Measurements from ENCODE around the gene MARCHF6. TPM values are rescaled to one million over a fixed set of nuclear protein-coding genes. Genes with fewer than 3 reads are reported as not detected.

The MARCHF6 gene
- total and polyA plus RNA-seq, 5 experiments from 2014 or later: 31.5 to 198 (median 44.0) TPM

DNA sequence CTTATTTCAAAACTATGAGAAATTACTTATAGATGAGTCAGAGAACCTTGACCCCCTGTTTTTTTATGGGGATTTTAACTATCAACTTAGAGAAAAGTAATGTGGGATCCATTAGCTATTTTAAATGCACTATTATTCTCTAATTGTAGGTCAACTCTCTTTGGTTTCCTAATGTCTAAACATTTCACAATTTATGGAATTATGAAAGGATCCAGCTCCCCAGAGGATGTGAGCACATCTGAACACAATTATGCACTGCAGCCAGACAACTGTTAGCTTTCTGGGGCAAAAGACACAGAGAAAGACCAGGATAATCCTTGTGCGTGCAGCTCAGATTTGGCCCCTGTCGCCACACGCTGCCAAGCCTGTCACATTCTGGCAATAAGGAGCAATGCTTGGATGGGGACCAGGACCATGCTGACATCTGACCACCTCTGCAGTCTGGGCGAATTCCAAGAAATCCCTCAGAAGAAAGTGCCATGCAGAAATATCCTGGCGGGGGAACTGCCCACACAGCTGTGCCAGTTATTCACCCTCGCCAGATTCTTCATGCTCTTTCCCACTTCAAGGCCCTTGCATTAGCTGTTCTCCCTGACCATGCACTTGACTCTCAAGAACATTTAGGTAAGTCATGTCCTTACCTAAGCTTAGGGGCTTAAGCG is 23.5 kb upstream of the MARCHF6 start:
- peaks cover 0 to 3% (median 0%) of the 10 kb centered on the region in 3 donors for H3K36me3 Mint-ChIP-seq
- POLR2A ChIA-PET: interaction anchor here (1.0 kb wide), 1 partner anchor 23 kb away, joined by 3 read pairs; the partner anchor contains the start of gene MARCHF6
- H3K27ac Mint-ChIP-seq: no peak overlapping the region
- no peaks in the 10 kb centered on the region for H3K9me3 Mint-ChIP-seq
- ATAC-seq (no peak), DNase-seq (no peak)
- peaks cover 5 to 10% (median 8%) of the 10 kb centered on the region in 4 donors for H3K4me1 Mint-ChIP-seq
- H3K4me3 Mint-ChIP-seq: no peak overlapping the region
- peaks cover 19 to 43% (median 36%) of the 10 kb centered on the region in 5 donors for H3K27me3 Mint-ChIP-seq

DNA sequence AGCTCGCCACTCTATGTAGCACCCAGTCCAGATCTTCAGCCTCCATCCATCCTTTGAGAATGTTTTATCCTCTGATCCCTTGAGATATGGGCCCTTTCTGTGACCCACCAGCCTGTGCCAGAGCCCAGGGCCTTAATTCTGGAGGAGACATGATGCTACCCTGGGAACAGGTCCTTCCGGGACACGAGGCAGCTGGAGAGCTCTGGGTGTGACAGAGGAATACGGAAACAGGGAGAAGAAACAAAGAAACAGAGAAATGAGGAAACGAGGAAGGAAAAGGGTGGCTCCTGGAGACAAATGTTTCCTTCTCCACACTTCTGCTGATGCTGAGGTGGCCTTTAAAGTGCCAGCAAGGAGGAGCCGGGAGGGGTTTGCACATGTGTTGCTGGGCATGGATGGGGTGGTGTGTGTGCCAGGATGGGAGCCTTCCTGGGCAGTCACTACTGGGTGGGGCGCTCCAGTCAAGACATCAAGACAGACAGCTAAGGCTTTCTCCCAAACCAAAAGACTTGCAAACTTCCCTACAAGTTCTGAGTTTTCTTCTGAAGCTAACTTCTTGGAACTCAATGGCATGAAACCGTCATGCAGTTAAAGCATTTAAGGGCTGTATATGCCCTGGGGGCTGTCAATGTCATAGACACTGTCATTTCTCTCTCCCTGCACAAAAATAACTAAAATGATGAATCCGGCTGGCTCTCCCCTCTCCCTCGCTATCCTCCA is 22.8 kb upstream of the MARCHF6 start:
- Mint-ChIP-seq H3K4me1 (peaks cover 5 to 10% (median 8%) of the 10 kb centered on the region in 4 donors), H3K36me3 (peaks cover 0 to 3% (median 0%) of the 10 kb centered on the region in 3 donors), H3K9me3 (no peaks in the 10 kb centered on the region), H3K27me3 (peaks cover 20 to 50% (median 36%) of the 10 kb centered on the region in 5 donors), H3K4me3 (no peak overlapping the region), H3K27ac (peak overlapping the region in 1 of 10 donors; percentile 6)
- ATAC-seq (no peak), DNase-seq (no peak)
- POLR2A ChIA-PET: no interaction called here

DNA sequence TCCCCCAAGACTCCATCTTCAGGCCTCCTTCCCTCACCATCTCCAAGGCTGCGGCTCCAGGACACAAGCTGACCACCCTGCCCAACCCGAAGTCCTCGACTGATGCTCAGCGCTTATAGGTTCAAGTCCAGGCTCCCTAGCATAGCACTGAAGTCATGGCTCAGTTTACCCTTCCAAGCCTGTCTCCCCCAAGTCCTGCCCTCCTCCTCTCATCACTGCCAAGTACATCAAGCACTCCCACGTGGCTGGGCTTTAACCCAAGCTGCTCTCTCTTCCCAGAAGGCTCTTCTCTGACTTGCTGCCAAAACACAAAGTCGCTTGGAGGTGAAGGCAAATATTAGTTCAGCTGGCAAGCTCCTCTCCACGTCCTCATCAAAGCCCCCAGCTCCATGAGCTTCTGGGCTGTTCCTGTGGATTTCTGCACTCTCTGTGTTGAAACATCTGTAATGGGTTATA is 22.1 kb upstream of the MARCHF6 start:
- POLR2A ChIA-PET: no interaction called here
- Mint-ChIP-seq H3K27me3 (peaks cover 22 to 51% (median 36%) of the 10 kb centered on the region in 5 donors), H3K36me3 (peaks cover 0 to 3% (median 0%) of the 10 kb centered on the region in 3 donors)

DNA sequence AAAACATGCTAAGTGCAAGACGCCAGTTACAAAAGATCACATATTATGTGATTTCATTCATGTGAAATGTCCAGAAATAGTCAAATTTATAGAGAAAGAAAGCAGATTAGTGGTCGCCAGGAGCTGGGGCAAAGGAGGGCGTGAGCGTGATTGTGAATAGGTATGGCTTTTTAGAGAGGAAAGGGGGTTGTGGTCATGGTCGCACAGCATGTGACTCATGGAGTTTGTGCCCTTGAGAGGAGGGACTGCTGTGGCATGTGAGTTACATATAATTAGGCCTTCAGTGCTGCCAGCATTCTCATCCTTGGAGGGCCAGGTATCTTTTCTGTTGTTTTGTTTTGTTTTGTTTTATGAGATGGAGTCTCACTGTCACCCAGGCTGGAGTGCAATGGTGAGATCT is 21.2 kb upstream of the MARCHF6 start:
- DNase-seq (no peak), ATAC-seq (no peak)
- Mint-ChIP-seq H3K4me1 (peaks cover 5 to 10% (median 8%) of the 10 kb centered on the region in 4 donors), H3K36me3 (peaks cover 0 to 3% (median 0%) of the 10 kb centered on the region in 3 donors), H3K4me3 (peak overlapping the region; percentile 5 to 54 (median 38)), H3K9me3 (no peaks in the 10 kb centered on the region), H3K27me3 (peaks cover 22 to 51% (median 36%) of the 10 kb centered on the region in 5 donors), H3K27ac (no peak overlapping the region)
- POLR2A ChIA-PET: no interaction called here

More for the DNA sequence above, 22.1 kb upstream of the MARCHF6 start:
- no peak for ATAC-seq
- Mint-ChIP-seq H3K27ac (no peak overlapping the region), H3K4me3 (no peak overlapping the region), H3K4me1 (peaks cover 5 to 10% (median 8%) of the 10 kb centered on the region in 4 donors), H3K9me3 (no peaks in the 10 kb centered on the region)
- no peak for DNase-seq

DNA sequence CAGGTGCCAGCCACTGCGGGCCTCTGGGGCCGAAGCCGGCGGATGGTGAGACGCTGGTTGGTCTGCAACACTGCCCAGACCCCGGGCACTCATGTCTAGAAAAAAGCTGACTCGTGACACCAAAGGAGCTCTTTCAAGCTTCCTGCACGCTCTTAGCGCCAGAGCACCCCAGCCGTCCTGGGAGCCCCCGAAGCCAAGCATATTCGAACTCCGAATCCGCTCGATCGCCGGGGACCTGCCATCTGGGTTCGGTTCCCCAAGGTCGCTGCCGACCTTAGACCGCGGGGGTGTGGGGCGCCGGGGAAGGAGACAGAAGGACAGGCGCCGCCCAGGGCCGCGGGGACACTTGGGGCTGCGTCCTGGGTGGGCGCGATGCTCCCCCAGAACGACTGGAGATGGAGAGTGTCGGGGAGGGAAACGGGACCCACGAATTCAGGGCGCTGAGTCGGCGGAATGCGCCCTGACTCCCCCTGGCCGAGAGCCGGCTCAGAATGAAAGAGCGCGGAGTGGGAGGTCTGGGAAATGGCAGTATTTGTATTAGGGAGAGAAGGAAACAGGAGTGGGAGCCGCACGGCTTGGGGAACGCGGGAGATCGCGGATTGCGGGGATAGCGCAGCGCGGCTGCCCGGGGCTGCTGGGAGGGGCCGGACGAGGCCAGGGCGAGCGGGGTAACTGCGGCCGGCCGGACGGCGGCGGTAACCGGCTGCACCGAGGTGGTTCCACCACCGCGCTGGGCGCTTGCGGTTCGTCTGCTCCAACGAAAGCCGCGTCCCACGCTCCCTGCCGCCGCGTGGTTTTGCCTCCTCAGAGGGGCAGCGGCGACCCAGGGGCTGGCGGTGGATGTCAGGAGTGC is 20.1 kb upstream of the MARCHF6 start:
- Mint-ChIP-seq H3K27me3 (peaks cover 22 to 51% (median 36%) of the 10 kb centered on the region in 5 donors), H3K36me3 (peaks cover 0 to 3% (median 0%) of the 10 kb centered on the region in 3 donors), H3K4me3 (peak overlapping the region; percentile 82 to 95 (median 89)), H3K9me3 (no peaks in the 10 kb centered on the region), H3K27ac (peak overlapping the region in 2 of 10 donors; percentile 13 to 41), H3K4me1 (peaks cover 5 to 10% (median 8%) of the 10 kb centered on the region in 4 donors)
- POLR2A ChIA-PET: no interaction called here
- ATAC-seq: peak; percentile 67 to 72
- peak in 3 of 10 donors; percentile 9 to 16 (median 14) for DNase-seq

DNA sequence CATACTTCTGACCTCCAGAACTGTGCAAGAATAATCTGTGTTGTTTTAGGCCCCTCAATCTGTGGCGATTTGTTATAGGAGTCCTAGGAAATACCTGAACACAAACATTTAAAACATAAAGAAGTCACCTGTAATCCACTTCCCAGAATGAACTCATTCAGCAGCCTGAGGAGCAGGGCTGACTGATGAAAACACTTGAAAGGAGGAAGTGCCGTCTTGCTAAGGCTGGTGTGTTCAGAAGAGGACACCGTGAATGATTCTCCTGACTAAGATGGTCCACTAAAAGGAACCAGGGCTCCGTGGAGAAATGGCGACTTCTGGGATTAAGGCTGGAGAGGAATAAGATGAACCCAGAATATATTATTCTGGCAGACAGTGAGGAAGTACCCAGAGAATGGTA is 18.7 kb upstream of the MARCHF6 start:
- peak overlapping the region in 4 of 10 donors; percentile 12 to 54 (median 30) for H3K4me3 Mint-ChIP-seq
- H3K27ac Mint-ChIP-seq: no peak overlapping the region
- peaks cover 0 to 3% (median 0%) of the 10 kb centered on the region in 3 donors for H3K36me3 Mint-ChIP-seq
- H3K4me1 Mint-ChIP-seq: peaks cover 5 to 10% (median 8%) of the 10 kb centered on the region in 4 donors
- DNase-seq (no peak), ATAC-seq (no peak)
- H3K9me3 Mint-ChIP-seq: no peaks in the 10 kb centered on the region
- peaks cover 22 to 51% (median 36%) of the 10 kb centered on the region in 5 donors for H3K27me3 Mint-ChIP-seq
- POLR2A ChIA-PET: no interaction called here

DNA sequence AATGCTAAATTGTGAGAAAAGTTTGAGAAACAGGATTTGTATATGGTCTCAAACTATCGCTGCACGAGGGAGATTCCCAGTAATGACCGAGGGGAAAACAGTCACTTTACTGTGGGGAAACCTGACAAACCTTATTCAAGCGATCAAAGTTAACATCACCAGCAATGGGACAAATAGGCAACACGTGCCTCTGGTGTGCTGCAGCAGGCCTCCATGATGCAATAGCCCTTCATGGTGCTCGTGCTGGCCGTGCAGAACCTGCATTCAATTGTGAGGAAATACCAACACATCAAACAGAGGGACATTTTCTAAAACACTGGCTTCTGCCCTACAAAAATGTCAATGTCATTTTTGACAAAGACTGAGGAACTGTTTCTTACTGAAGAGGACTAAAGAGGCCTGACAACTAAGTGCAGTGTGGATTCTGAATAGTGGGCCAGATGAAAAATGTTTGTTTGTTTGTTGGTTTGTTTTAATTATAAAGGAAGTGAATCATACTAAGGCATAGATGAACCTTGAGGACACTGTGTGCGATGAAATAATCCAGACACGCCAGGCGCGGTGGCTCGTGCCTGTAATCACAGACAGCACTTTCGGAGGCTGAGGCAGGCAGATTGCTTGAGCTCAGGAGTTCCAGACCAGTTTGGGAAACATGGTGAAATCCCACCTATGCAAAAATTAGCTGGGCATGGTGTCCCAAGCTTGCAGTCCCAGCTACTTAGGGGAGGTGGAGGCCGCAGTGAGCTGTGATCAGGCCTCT is 17.6 kb upstream of the MARCHF6 start:
- ATAC-seq: no peak
- no peak overlapping the region for H3K4me3 Mint-ChIP-seq
- peaks cover 5 to 10% (median 8%) of the 10 kb centered on the region in 4 donors for H3K4me1 Mint-ChIP-seq
- peaks cover 20 to 48% (median 33%) of the 10 kb centered on the region in 5 donors for H3K27me3 Mint-ChIP-seq
- POLR2A ChIA-PET: interaction anchor here (0.7 kb wide), 1 partner anchor 17 kb away, joined by 3 read pairs; no protein-coding TSS in a partner anchor
- no peak overlapping the region for H3K27ac Mint-ChIP-seq
- no peaks in the 10 kb centered on the region for H3K9me3 Mint-ChIP-seq
- peaks cover 0 to 3% (median 0%) of the 10 kb centered on the region in 3 donors for H3K36me3 Mint-ChIP-seq
- no peak for DNase-seq

DNA sequence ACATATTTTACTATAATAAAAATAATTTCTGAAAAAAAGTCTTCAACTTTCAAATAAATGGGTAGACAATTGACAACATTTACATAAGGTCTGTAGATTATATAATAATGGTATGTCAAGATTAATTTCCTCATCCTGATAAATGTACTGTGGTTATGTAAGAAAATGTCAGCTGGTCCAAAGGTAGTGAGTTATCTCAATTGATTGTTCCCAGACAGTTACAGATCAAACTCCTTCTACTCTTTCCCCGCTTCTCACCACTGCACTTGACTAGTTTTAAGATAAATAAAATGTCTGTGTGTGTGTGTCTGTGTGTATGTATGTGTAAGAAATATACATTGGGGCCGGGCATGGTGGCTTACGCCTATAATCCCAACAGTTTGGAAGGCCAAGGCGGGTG is 16.4 kb upstream of the MARCHF6 start:
- Mint-ChIP-seq H3K9me3 (no peaks in the 10 kb centered on the region), H3K27me3 (peaks cover 13 to 36% (median 20%) of the 10 kb centered on the region in 5 donors), H3K27ac (no peak overlapping the region), H3K4me3 (no peak overlapping the region), H3K4me1 (peaks cover 5 to 10% (median 8%) of the 10 kb centered on the region in 4 donors), H3K36me3 (peaks cover 0 to 3% (median 0%) of the 10 kb centered on the region in 3 donors)
- DNase-seq (no peak), ATAC-seq (no peak)
- POLR2A ChIA-PET: interaction anchor here (0.7 to 1.3 kb wide), 2 partner anchors 16 kb away, joined by 3 to 4 read pairs; partner anchors contain the start of gene MARCHF6

DNA sequence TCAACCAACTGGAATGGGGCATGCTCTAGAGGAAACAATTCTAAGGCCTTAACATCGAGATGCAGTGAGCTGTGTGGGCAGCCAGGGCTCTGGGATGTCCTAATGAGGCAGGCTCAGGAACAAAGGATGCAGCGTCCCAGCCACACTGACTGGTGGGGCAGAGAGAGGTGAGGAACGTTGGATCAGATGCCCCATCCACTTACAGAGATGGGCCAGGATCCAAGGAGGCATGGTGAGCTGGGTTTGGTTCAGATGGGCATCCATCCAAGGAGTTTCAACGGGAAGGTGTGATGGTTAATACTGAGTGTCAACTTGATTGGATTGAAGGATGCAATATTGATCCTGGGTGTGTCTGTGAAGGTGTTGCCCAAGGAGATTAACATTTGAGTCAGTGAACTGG is 15.5 kb upstream of the MARCHF6 start:
- Mint-ChIP-seq H3K4me3 (no peak overlapping the region), H3K9me3 (no peaks in the 10 kb centered on the region), H3K27ac (peak overlapping the region in 1 of 10 donors; percentile 77), H3K4me1 (peaks cover 4 to 8% (median 6%) of the 10 kb centered on the region in 4 donors), H3K27me3 (peaks cover 11 to 27% (median 16%) of the 10 kb centered on the region in 5 donors), H3K36me3 (peaks cover 0 to 3% (median 0%) of the 10 kb centered on the region in 3 donors)
- ATAC-seq: no peak
- DNase-seq: no peak
- POLR2A ChIA-PET: interaction anchor here (1.3 kb wide), 1 partner anchor 15 kb away, joined by 4 read pairs; the partner anchor contains the start of gene MARCHF6

DNA sequence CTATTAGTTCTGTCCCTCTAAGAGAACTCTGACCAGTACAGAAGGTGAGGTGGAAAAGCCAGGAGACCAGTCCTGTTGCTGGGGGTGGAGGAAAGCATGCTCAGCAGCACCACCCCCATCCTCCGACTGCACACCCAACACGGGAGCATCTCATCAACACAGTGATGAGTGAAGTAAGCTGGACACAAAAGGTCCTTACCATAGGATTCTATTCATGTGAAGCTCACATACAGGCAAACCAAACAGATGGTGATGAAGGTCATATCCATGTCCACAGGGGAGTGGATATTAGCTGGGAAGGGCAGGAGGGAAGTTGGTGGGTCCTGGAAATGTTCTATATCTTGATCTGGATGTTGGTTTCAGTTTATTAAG is 14.8 kb upstream of the MARCHF6 start:
- ATAC-seq (no peak), DNase-seq (no peak)
- Mint-ChIP-seq H3K4me3 (no peak overlapping the region), H3K4me1 (peaks cover 0 to 2% (median under 1%) of the 10 kb centered on the region in 4 donors), H3K27me3 (peaks cover 7 to 20% (median 12%) of the 10 kb centered on the region in 5 donors), H3K36me3 (peaks cover 0 to 3% (median 0%) of the 10 kb centered on the region in 3 donors), H3K27ac (no peak overlapping the region), H3K9me3 (no peaks in the 10 kb centered on the region)
- POLR2A ChIA-PET: no interaction called here

DNA sequence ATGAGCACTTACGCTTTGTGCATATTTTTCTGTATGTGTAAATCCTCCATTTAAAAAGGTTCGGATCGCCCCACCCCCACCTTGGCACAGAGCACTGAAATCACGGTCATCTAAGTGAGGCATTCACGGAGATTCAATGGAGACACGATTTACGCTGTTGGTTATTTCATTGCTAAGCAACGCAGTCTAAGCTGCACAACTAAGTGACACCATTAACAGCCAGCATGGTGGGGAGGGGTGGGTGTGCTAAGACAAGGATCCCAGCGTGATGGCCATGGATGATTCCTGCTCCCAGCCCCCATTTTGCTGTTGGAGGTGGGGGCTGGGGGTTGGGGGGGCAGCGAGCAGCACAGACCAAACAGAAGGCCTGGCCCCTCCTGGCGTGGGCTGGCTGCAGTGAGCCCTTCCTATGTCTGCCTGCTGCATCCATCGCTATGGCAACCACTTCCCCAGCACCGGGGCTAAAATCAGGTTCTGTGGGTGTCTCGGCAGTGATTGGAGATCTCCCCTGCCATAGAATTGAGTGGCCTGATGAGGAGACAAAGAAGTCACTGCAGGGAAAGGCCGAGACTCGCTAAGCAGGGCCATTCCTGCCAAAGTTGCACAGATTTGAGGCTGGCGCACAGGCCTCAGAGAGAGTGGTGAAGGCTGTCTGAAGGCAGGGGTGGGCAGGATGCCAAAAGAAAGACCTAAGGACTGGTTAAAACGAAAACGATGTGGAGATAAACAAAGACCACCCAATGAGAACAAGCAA is 14.3 kb upstream of the MARCHF6 start:
- POLR2A ChIA-PET: no interaction called here
- ATAC-seq (no peak), DNase-seq (no peak)
- Mint-ChIP-seq H3K27ac (peak overlapping the region in 1 of 10 donors; percentile 26), H3K27me3 (peaks cover 7 to 19% (median 12%) of the 10 kb centered on the region in 5 donors), H3K4me3 (no peak overlapping the region), H3K36me3 (peaks cover 0 to 3% (median 0%) of the 10 kb centered on the region in 3 donors), H3K9me3 (no peaks in the 10 kb centered on the region), H3K4me1 (peaks cover 0 to 2% (median 0%) of the 10 kb centered on the region in 4 donors)

Data from naive thymus-derived CD8-positive, alpha-beta T cell (primary cell).